Uterus (tissue), 2 donors: ENCODE results near the gene MED13L.

ENCODE experiments used
- CTCF ChIP-seq, 4 experiments: fragments of 200-600 bp in 2 of 4; fragments of 450-650 bp in 2 of 4; sonication (generic) in 2 of 4; IDR thresholded peaks; one replicate each; pipeline ENCODE4 v1.5.1; 2016 to 2019; ENCODE audit warnings: antibody characterized with exemption in 4 of 4, mild to moderate bottlenecking in 2 of 4, moderate library complexity in 1 of 4
- POLR2A ChIP-seq, 2 donors: fragments of 450-650 bp; IDR thresholded peaks; one replicate each; pipeline ENCODE4 v1.6.1; 2016; ENCODE audit warnings: antibody characterized with exemption in 2 of 2, mild to moderate bottlenecking in 1 of 2, moderate library complexity in 1 of 2

- TF ChIP-seq CTCF (IDR thresholded peaks at IDR 0.05) (no peak), POLR2A (IDR thresholded peaks at IDR 0.05) (no peak)
These were observed 266.3 kb downstream of the MED13L start for GRCh38 chr12:116011217-116011616.
